ENCODE measurements around the gene NPIPB8. TPM values are rescaled to one million over a fixed set of nuclear protein-coding genes. Genes with fewer than 3 reads are reported as not detected.
"Not testable (repeated sequence)": the region's sequence is repeated elsewhere in the genome, so short reads cannot be mapped to it uniquely, and the experiment has no call there.

The NPIPB8 gene
- total and polyA plus RNA-seq, 2 experiments from 2014 or later = 0.14 TPM; not detected in 1

DNA sequence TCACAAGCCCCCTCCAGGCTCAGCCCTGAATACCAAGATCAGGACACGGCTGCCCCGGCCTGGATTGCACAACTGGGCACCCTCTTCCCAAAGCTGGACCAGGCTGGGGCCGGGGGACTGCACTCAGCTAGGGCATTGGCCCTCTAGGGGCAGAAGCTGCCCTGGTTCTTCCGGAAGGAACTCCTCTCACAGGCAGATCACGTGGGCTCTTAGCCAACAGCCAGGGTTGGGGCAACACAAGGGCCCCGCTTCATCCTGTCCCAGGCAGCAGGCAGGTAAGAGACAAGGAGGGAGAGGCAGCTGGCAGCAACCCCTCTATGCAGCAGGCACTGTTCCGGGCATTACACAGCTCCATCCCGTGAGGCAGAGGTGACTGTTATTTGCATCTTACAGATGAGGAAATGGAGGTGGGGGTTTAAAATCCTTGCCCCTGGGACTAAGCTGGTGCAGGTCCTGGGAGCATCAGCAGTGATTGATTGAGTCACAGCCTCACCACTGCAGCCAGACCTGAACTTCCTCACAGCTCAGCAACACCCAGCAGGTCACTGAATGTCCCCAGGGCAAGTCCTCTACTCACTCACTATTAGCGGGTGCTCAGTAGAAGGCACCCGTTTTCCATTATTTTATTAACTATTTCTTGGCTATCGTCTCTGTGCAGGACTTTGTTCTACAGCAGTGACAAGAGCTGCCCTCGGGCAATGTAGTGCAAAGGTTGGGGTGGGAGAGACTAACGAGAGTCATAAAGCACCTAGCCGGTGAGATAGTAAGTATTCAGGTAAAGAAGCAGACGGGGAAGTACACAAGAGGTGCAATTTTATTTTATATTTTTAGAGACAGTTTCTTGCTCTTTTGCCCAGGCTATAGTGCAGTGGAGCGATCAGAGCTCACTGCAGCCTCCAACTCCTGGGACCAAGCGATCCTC lies 25.2 kb upstream of the NPIPB8 start:
- H4K20me1 ChIP-seq (replicated peaks; ENCODE audit: insufficient read depth); H3K36me3 ChIP-seq (ENCODE audit: insufficient read depth); H3K4me3 Mint-ChIP-seq; H2AFZ ChIP-seq; H3K27me3 Mint-ChIP-seq (ENCODE audit: insufficient read depth, low read depth, poor library complexity); H3F3A ChIP-seq (replicated peaks; ENCODE audit: low read depth); H3K36me3 Mint-ChIP-seq (ENCODE audit: low read depth); H3K27ac Mint-ChIP-seq; H3K27me3 ChIP-seq (ENCODE audit: insufficient read depth); DNase-seq (ENCODE audit: low spot score); H3K9me3 Mint-ChIP-seq; H3K4me3 ChIP-seq; H3K9me2 ChIP-seq (ENCODE audit: insufficient read depth); H3K79me2 ChIP-seq (replicated peaks; ENCODE audit: insufficient read depth); H3K27ac ChIP-seq (ENCODE audit: low read depth); H3K4me2 ChIP-seq: not testable (repeated sequence)
- ATAC-seq = peak; percentile 36
- H3K4me1 ChIP-seq (ENCODE audit: insufficient read depth) = peaks cover 10% of the 10 kb centered on the region
- H3K4me1 Mint-ChIP-seq = peaks cover 24% of the 10 kb centered on the region

DNA sequence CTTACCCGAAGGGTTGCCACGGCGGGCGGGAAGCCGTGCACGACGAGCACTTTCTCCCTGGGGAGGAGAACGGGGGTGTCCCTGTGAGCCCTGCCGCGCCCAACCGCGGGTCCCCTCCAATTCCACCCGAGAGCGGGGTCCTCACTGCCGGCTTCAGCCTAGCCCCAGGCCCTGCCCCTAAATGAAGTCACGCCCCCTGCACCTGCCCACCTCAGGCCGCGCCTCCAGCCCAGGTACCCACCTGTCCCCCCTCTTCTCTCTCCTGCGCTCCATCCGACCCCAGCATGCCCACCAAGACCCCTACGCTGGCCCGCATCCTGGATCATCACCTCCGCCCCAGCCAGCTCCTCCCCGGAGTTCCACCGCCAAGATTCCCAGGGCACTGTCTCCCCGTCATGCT lies 24.0 kb upstream of the NPIPB8 start:
- peak; percentile 59 for DNase-seq (ENCODE audit: low spot score)
- H3F3A ChIP-seq (replicated peaks; ENCODE audit: low read depth) = not testable (repeated sequence)

DNA sequence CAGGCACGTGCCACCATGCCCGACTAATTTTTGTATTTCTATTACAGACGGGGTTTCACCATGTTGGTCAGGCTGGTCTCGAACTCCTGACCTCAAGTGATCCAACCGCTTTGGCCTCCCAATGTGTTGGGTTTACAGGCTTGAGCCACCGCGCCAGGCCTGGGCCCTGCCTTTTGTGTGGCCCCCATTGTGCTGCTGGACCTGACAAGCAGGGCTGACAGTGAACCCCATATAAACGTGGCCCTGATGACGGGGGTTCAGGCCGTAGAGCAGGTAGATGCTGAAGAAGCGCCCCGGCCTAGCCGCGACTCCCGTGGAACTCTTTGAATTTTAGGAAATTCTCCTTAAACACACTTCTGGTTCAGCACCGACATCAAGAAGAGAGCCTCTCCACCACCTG lies 23.3 kb upstream of the NPIPB8 start:
- H3K4me1 ChIP-seq (ENCODE audit: insufficient read depth) = peaks cover 11% of the 10 kb centered on the region
- H3F3A ChIP-seq (replicated peaks; ENCODE audit: low read depth); ATAC-seq; H3K27me3 Mint-ChIP-seq (ENCODE audit: insufficient read depth, low read depth, poor library complexity); H3K79me2 ChIP-seq (replicated peaks; ENCODE audit: insufficient read depth); H4K20me1 ChIP-seq (replicated peaks; ENCODE audit: insufficient read depth); H3K4me3 Mint-ChIP-seq; H2AFZ ChIP-seq; H3K9me3 Mint-ChIP-seq; H3K4me2 ChIP-seq; H3K9me2 ChIP-seq (ENCODE audit: insufficient read depth); DNase-seq (ENCODE audit: low spot score); H3K27ac Mint-ChIP-seq; H3K27me3 ChIP-seq (ENCODE audit: insufficient read depth); H3K4me3 ChIP-seq; H3K36me3 Mint-ChIP-seq (ENCODE audit: low read depth); H3K36me3 ChIP-seq (ENCODE audit: insufficient read depth); H3K27ac ChIP-seq (ENCODE audit: low read depth): not testable (repeated sequence)
- H3K4me1 Mint-ChIP-seq = peaks cover 27% of the 10 kb centered on the region

More for the DNA sequence above, 24.0 kb upstream of the NPIPB8 start:
- peak; percentile 64 for ATAC-seq
- H2AFZ ChIP-seq; H3K79me2 ChIP-seq (replicated peaks; ENCODE audit: insufficient read depth); H3K27me3 ChIP-seq (ENCODE audit: insufficient read depth); H3K27me3 Mint-ChIP-seq (ENCODE audit: insufficient read depth, low read depth, poor library complexity); H3K9me3 Mint-ChIP-seq; H3K4me2 ChIP-seq; H3K36me3 ChIP-seq (ENCODE audit: insufficient read depth); H4K20me1 ChIP-seq (replicated peaks; ENCODE audit: insufficient read depth); H3K27ac ChIP-seq (ENCODE audit: low read depth); H3K4me3 Mint-ChIP-seq; H3K36me3 Mint-ChIP-seq (ENCODE audit: low read depth); H3K9me2 ChIP-seq (ENCODE audit: insufficient read depth); H3K27ac Mint-ChIP-seq: not testable (repeated sequence)
- peak overlapping the region; percentile 40; the same call in 1 of the 2 replicates for H3K4me3 ChIP-seq
- peaks cover 32% of the 10 kb centered on the region for H3K4me1 Mint-ChIP-seq
- H3K4me1 ChIP-seq (ENCODE audit: insufficient read depth) = peaks cover 11% of the 10 kb centered on the region

DNA sequence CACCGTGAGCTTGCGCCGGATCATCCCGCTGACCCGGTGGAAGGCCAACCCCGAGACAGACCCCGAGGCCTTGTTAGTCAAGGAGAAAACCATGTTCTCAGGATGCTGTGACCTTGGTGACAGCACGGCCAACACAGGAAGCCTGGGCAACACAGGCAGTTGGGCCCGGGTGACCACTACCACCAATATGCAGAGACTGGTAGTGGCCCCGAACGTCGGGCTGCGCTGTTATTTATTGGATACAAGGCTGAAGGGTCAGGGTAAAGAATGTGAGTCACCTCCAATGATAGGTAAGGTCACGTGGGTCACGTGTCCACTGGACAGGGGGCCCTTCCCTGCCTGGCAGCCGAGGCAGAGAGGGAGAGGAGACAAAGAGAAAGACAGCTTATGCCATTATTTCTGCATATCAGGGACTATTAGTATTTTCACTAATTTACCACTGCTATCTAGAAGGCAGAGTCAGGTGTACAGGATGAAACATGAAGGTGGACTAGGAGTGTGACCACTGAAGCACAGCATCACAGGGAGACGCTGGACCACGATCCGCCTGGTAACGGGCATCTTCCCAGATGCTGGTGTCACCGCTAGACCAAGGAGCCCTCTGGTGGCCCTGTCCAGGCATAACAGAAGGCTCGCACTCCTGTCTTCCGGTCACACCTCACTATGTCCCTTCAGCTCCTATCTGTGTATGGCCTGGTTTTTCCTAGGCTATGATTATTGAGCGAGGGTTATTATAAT lies 22.2 kb upstream of the NPIPB8 start:
- not testable (repeated sequence) for H3F3A ChIP-seq (replicated peaks; ENCODE audit: low read depth); H2AFZ ChIP-seq; H3K4me3 ChIP-seq; H3K27ac ChIP-seq (ENCODE audit: low read depth); H3K4me3 Mint-ChIP-seq; H3K36me3 ChIP-seq (ENCODE audit: insufficient read depth); ATAC-seq; H3K4me2 ChIP-seq; H3K36me3 Mint-ChIP-seq (ENCODE audit: low read depth); H3K27me3 Mint-ChIP-seq (ENCODE audit: insufficient read depth, low read depth, poor library complexity); H3K9me3 Mint-ChIP-seq; H4K20me1 ChIP-seq (replicated peaks; ENCODE audit: insufficient read depth); H3K9me2 ChIP-seq (ENCODE audit: insufficient read depth); H3K79me2 ChIP-seq (replicated peaks; ENCODE audit: insufficient read depth); H3K27ac Mint-ChIP-seq; H3K27me3 ChIP-seq (ENCODE audit: insufficient read depth)
- DNase-seq (ENCODE audit: low spot score) = peak; percentile 54
- H3K4me1 Mint-ChIP-seq = peaks cover 21% of the 10 kb centered on the region
- TF ChIP-seq, protein P1, sequence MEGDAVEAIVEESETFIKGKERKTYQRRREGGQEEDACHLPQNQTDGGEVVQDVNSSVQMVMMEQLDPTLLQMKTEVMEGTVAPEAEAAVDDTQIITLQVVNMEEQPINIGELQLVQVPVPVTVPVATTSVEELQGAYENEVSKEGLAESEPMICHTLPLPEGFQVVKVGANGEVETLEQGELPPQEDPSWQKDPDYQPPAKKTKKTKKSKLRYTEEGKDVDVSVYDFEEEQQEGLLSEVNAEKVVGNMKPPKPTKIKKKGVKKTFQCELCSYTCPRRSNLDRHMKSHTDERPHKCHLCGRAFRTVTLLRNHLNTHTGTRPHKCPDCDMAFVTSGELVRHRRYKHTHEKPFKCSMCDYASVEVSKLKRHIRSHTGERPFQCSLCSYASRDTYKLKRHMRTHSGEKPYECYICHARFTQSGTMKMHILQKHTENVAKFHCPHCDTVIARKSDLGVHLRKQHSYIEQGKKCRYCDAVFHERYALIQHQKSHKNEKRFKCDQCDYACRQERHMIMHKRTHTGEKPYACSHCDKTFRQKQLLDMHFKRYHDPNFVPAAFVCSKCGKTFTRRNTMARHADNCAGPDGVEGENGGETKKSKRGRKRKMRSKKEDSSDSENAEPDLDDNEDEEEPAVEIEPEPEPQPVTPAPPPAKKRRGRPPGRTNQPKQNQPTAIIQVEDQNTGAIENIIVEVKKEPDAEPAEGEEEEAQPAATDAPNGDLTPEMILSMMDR (conservative IDR thresholded peaks at IDR 0.05; ENCODE audit: low read depth in 2 of 2) = peak; percentile 69 to 75
- peaks cover 11% of the 10 kb centered on the region for H3K4me1 ChIP-seq (ENCODE audit: insufficient read depth)

DNA sequence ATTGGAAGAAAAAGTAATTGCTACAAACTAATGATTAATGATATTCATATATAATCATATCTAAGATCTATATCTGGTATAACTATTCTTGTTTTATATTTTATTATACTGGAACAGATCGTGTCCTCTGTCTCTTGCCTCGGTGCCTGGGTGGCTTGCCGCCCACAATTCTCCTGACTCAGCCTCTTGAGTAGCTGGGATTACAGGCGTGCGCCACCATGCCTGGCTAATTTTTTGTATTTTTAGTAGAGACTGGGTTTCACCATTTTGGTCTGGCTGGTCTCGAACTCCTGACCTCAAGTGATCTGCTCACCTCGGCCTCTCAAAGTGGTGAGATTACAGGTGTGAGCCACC lies 21.7 kb upstream of the NPIPB8 start:
- not testable (repeated sequence) for H3K27me3 Mint-ChIP-seq (ENCODE audit: insufficient read depth, low read depth, poor library complexity); DNase-seq (ENCODE audit: low spot score); H2AFZ ChIP-seq; H3K9me2 ChIP-seq (ENCODE audit: insufficient read depth); H3F3A ChIP-seq (replicated peaks; ENCODE audit: low read depth); H3K9me3 Mint-ChIP-seq; H3K36me3 ChIP-seq (ENCODE audit: insufficient read depth); H3K27ac ChIP-seq (ENCODE audit: low read depth); H4K20me1 ChIP-seq (replicated peaks; ENCODE audit: insufficient read depth); H3K27ac Mint-ChIP-seq; H3K79me2 ChIP-seq (replicated peaks; ENCODE audit: insufficient read depth); H3K27me3 ChIP-seq (ENCODE audit: insufficient read depth); H3K4me3 ChIP-seq; H3K4me2 ChIP-seq; H3K36me3 Mint-ChIP-seq (ENCODE audit: low read depth); ATAC-seq; H3K4me3 Mint-ChIP-seq
- peaks cover 11% of the 10 kb centered on the region for H3K4me1 ChIP-seq (ENCODE audit: insufficient read depth)
- H3K4me1 Mint-ChIP-seq = peaks cover 17% of the 10 kb centered on the region
